Activated T-helper 1 cell treated with anti-CD3 and anti-CD28 coated beads, Interleukin-2, amount 50 U/mL, for 16 hours (primary cell): ENCODE results near the gene ADGRA1.
"Not testable (repeated sequence)": the region's sequence is repeated elsewhere in the genome, so short reads cannot be mapped to it uniquely, and the experiment has no call there.

ENCODE experiments used
- DNase-seq, 2 donors: peaks; one replicate each; pipeline ENCODE4 v3.0.0-alpha.2; 2020; ENCODE audit warnings: low read depth in 1 of 2, low spot score in 1 of 2

ADGRA1 gene

DNA sequence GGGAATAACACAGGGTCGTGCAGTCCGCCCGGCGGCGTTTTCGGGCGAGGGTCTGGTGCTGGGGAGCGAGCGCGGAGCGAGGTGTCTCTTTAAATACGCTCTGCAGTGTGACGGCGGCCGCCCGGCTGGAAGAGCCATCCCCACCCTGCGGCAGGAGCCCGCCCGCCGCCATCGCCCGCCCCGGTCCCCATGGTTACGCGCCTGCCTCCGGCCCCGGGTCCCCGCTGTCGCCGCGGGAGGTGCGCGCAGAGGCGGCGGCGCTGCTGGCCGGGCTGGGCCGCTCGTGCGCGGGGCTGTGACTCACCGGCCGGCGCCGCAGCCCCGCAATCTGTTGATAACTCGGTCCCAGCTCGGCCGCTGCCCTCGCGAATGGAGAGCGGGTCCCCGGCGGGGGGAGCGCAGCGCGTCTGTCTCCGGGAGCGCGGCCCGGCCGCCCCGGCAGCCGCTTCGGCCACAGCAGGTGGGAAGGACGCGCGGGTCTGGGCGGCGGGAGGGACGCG, at the start of gene ADGRA1:
Gene ADGRA1 (plus strand): TSS at position 246 of the 500 bp plus-strand sequence. CDS start 986 bp downstream, outside the sequence.
- DNase-seq: no peak

GRCh38 chr10:133038036-133038823, 49.5 kb upstream of the ADGRA1 start:
- DNase-seq: no peak

- no peak for DNase-seq
Measured at GRCh38 chr10:133039107-133039802, 48.5 kb upstream of the ADGRA1 start.

GRCh38 chr10:133039803-133040165, 47.9 kb upstream of the ADGRA1 start:
- no peak for DNase-seq

GRCh38 chr10:133040198-133040597, 47.5 kb upstream of the ADGRA1 start:
- DNase-seq: no peak

- DNase-seq: no peak
Measured at GRCh38 chr10:133041101-133041500, 46.6 kb upstream of the ADGRA1 start.

GRCh38 chr10:133042061-133042460, 45.7 kb upstream of the ADGRA1 start:
- DNase-seq: no peak

- no peak for DNase-seq
Measured at GRCh38 chr10:133042816-133043215, 44.9 kb upstream of the ADGRA1 start.

DNA sequence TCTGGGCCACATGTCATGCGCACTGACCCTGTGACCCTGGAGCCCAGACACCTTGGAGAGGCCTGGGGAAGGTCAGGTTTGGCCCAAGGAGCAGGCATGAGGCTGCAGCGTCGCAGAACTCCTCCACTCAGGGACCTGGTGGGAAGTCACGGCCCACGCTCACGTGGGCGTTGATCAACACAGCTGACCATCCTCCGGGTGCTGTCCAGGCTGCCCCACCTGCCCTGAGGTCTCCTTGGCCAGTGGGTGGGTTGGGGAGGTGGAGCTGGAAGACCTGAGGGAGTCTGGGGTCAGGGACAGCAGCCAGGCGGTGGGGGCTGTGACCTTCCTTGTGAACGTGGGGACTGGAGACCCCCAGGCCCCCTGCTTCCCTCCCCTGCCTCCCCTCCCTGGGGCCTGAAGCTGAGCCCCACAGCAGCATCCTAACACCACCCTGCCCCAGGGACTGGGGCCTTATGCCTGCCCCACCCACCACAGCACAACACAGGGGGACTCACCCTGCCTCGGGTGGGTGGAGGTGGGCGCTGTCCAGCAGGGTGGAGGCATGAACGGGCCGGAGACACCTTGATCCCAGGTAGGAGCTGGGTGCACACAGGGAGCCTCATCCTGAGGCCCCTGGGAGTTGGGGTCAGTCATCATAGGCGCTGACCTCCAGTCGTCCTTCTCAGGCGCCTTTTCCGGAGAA, 44.0 kb upstream of the ADGRA1 start:
- DNase-seq: no peak

DNA sequence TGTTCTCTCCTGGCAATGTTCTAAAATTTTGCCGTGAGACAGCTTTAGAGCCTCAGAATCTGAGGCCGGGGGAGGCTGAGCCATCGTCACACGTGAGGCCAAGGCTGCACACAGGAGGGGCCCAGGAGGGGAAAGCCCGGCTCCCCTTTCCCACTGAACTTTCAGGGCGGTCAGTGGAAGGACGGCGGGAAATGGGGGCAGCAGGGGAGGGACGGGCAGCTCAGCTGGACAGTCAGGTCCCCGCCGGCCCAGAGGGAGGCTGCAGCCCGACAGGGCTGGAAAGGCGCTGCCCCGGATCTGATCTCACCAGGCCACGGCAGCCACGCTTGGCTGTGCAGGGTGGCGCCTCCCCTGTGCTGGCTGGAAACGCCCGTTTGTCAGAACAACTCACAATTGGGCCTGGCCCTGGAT, 43.3 kb upstream of the ADGRA1 start:
- DNase-seq: no peak

DNA sequence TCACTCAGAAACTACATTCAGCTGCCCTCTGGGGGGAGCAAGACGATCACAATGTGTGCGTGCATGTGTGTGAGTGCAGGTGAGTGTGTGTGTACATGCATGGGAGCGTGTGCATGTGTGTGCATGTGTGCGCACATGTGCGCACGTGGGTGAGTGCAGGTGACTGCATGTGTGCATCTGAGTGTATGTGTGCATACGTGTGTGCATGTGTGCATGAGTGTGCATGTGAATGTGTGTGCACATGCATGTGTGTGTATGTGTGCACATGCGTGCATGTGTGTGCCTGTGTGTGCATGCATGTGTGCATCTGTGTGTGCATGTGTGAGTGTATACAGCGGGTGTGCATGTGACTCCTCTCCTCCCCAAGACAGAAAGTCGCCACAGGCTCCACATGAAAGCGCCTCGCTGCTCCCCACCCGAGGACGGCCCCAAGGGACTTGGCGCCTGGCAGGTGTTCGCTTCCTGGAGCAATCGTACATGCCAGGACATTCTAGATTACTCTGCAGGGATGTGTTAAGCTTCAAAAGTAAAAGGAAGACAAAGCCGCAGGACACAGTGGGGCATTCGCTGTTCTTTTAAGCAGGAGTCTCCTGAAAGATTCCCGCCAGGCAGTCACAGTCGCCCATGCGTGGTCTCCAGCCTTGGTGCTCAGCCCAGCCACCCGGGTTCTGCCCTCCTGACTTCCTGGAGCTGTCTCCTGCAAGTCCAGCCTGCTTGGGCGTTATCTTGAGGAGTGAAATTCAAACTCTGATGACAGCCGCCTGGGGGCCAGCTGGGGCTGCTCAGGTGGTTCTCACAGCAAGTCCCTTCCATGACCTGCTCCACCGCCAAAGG, 42.0 kb upstream of the ADGRA1 start:
- no peak for DNase-seq

DNA sequence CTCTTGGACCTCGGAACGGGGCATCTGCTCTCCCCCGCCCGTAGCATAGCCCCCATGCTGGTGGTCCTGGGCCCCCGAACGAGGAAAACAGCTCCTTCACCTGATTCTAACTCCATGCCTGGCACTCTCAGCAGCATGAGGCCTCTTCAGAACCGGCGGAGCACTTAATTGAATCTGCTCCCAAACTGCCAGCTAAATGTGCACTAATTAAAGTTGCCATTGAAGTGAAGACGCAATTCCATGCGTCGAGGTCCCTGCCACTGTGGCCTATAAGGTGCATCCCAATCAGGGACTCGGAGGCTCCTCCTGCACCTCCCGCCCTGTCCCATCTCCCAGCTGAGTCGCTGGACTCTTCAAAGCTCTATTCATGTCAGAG, 41.3 kb upstream of the ADGRA1 start:
- DNase-seq: no peak

- DNase-seq: no peak
Measured at GRCh38 chr10:133047526-133048123, 40.1 kb upstream of the ADGRA1 start.

DNA sequence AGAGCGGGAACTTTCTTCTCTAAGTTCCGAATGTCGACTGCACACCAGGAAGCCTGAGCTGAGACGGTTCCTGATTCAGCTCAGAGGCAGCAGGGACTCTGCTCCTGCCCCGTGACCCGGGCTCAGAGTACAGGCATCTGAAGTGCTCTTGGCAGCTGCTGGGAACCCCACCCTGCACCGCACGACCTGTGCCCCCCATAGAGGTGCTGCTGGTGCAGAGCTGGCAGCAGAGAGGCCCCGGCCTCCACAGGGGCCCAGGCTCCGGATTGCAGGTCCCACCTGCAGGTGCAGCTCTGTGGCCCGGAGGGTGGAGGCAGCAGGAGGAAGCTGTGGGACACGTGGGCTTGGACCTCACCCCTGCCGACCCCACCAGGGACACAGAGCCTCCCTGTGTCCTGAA, 39.5 kb upstream of the ADGRA1 start:
- no peak for DNase-seq

GRCh38 chr10:133048926-133049325, 38.8 kb upstream of the ADGRA1 start:
- DNase-seq: no peak

- no peak for DNase-seq
Measured at GRCh38 chr10:133049639-133050038, 38.1 kb upstream of the ADGRA1 start.

DNA sequence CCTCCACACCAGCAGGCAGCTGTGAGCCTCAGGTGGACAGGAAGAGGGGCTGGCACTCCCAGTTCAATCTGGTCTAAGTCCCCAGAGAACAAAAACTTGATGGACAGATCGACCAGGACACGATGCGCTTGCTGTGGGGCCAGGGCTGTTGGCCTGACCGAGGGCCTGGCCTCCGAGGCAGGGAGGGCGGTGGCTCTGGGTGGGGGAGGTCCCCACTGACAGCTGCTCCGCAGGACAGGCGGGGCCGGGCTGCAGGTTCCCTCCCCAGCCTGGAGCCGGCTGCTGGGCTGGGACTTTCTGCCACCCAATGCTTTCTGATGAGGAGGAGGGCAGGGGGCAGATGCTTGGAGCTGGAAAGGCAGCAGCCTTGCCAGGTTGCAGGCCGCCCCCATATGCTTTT, 37.4 kb upstream of the ADGRA1 start:
- DNase-seq: no peak

- no peak for DNase-seq
Measured at GRCh38 chr10:133052076-133052475, 35.6 kb upstream of the ADGRA1 start.

GRCh38 chr10:133053527-133054133, 34.1 kb upstream of the ADGRA1 start:
- not testable (repeated sequence) for DNase-seq

DNA sequence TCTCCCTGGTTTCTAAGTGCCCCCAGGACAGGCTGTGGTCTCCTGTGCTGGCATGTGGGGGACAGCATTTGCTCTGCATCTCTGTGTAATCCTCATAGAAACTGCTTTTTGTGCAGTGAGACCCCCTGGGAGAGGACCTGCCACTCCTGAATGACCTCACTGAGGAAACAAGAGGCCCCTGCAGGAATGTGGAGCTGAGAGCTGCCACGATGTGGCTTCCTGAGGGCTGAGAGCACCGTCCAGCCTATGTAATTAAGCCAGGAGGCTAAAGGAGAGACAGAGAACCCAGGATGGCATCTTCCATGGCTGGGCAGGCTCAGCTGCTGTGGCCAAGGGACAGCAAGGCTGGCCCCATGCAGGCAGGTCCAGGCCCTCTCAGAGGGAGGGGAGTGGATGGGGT, 32.3 kb upstream of the ADGRA1 start:
- DNase-seq: no peak
